ENCODE data around the gene SBNO2.

- TF ChIP-seq POLR2AphosphoS5 (IDR thresholded peaks at IDR 0.05; ENCODE audit: low read depth, low read length): no peak
- TF ChIP-seq REST (IDR thresholded peaks at IDR 0.05; ENCODE audit: insufficient read depth in 1 of 2, low read depth in 2 of 2, low read length in 2 of 2): no peak
- no peak for TF ChIP-seq FOXP2 (optimal IDR thresholded peaks at IDR 0.05; ENCODE audit: borderline replicate concordance, extremely low read depth, extremely low read length, insufficient read depth)
These were observed 22.0 kb downstream of the SBNO2 start for GRCh38 chr19:1151917-1152587.
